GDM1 (cell line): ENCODE measurements around the gene MTMR11.

Experiments
- DNase-seq: peaks from one replicate; lab custom pipeline; 2025; lab: John Stamatoyannopoulos, UW

Gene MTMR11

GRCh38 chr1:149934356-149934755 lies 2.3 kb downstream of the MTMR11 start:
- no peak for DNase-seq

- no peak for DNase-seq
Measured at GRCh38 chr1:149933208-149933607, 3.5 kb downstream of the MTMR11 start.

GRCh38 chr1:149932474-149932873 lies 4.2 kb downstream of the MTMR11 start:
- DNase-seq, result no peak

GRCh38 chr1:149931212-149931790 lies 5.4 kb downstream of the MTMR11 start:
- DNase-seq, result no peak

- DNase-seq, result no peak
Measured at GRCh38 chr1:149929856-149930255, 6.8 kb downstream of the MTMR11 start.

GRCh38 chr1:149928401-149928724 lies 8.3 kb downstream of the MTMR11 start:
- DNase-seq, result no peak

- DNase-seq, result peak; percentile 89
Measured at GRCh38 chr1:149927563-149928400, 8.9 kb downstream of the MTMR11 start, which contains the start of gene SF3B4. Gene SF3B4, minus strand, starts transcription at chr1:149927803. Its CDS starts 44 bp downstream, at chr1:149927759.

GRCh38 chr1:149927056-149927562 lies 9.6 kb downstream of the MTMR11 start:
- no peak for DNase-seq

GRCh38 chr1:149926296-149926695 lies 10.4 kb downstream of the MTMR11 start:
- DNase-seq, result no peak

GRCh38 chr1:149925751-149926150 lies 10.9 kb downstream of the MTMR11 start:
- no peak for DNase-seq

- no peak for DNase-seq
Measured at GRCh38 chr1:149925345-149925744, 11.3 kb downstream of the MTMR11 start.

- no peak for DNase-seq
Measured at GRCh38 chr1:149923626-149924025, 13.1 kb downstream of the MTMR11 start.

- peak; percentile 62 for DNase-seq
Measured at GRCh38 chr1:149917571-149918144, 19.0 kb downstream of the MTMR11 start, which contains the start of gene SV2A. Gene SV2A, minus strand, starts transcription at chr1:149917844. Its CDS starts 4,004 bp downstream, at chr1:149913840.

GRCh38 chr1:149916898-149917252 lies 19.8 kb downstream of the MTMR11 start:
- no peak for DNase-seq

- DNase-seq, result peak; percentile 40
Measured at GRCh38 chr1:149916193-149916897, 20.3 kb downstream of the MTMR11 start.

- no peak for DNase-seq
Measured at GRCh38 chr1:149915429-149916192, 21.1 kb downstream of the MTMR11 start.

- DNase-seq, result no peak
Measured at GRCh38 chr1:149914545-149914944, 22.1 kb downstream of the MTMR11 start.

- no peak for DNase-seq
Measured at GRCh38 chr1:149906570-149907075, 30.1 kb downstream of the MTMR11 start.

GRCh38 chr1:149903836-149904491 lies 32.7 kb downstream of the MTMR11 start:
- DNase-seq, result no peak

GRCh38 chr1:149899460-149900284 lies 37.0 kb downstream of the MTMR11 start, which contains the start of gene BOLA1:
Gene BOLA1, plus strand, starts transcription at chr1:149899568. Its CDS starts 492 bp downstream, at chr1:149900060.
- no peak for DNase-seq
